HAP-1 (cell line): ENCODE results near the gene FBXW12.
A peak's percentile ranks its signal among the peaks of the same experiment; 100 is the strongest.

Experiments
- DNase-seq, 2 experiments: peaks; one replicate each; pipeline ENCODE4 v3.0.0-alpha.2; 2016 to 2020; ENCODE audit warnings: low spot score in 2 of 2
- H3K27me3 ChIP-seq: fragments of 250-450 bp; sonication (Bioruptor Pico); 2 replicates; pipeline ENCODE4 v1.5.1; 2020; ENCODE audit warnings: low read depth, mild to moderate bottlenecking, moderate library complexity
- H3K36me3 ChIP-seq: fragments of 250-450 bp; sonication (Bioruptor Pico); replicated peaks from 2 replicates; pipeline ENCODE4 v1.5.1; 2020; ENCODE audit warnings: mild to moderate bottlenecking
- H3K4me1 ChIP-seq: fragments of 250-450 bp; sonication (Bioruptor Pico); 2 replicates; pipeline ENCODE4 v1.5.1; 2020; ENCODE audit warnings: mild to moderate bottlenecking
- H3K4me3 ChIP-seq: fragments of 250-450 bp; sonication (Bioruptor Pico); 2 replicates; pipeline ENCODE4 v1.5.1; 2020; ENCODE audit warnings: mild to moderate bottlenecking, moderate library complexity
- H3K9me3 ChIP-seq: fragments of 250-450 bp; sonication (Bioruptor Pico); 2 replicates; pipeline ENCODE4 v1.5.1; 2020; ENCODE audit warnings: mild to moderate bottlenecking, moderate library complexity
- in situ Hi-C: fragments of 300-500 bp; cut with MboI; formaldehyde crosslinking; loops from 3 replicates; pipeline ENCODE4 v1.14.3; 2020; ENCODE audit warnings: low sequenced_read_pairs, inconsistent platforms, mixed read lengths

FBXW12 gene

DNA sequence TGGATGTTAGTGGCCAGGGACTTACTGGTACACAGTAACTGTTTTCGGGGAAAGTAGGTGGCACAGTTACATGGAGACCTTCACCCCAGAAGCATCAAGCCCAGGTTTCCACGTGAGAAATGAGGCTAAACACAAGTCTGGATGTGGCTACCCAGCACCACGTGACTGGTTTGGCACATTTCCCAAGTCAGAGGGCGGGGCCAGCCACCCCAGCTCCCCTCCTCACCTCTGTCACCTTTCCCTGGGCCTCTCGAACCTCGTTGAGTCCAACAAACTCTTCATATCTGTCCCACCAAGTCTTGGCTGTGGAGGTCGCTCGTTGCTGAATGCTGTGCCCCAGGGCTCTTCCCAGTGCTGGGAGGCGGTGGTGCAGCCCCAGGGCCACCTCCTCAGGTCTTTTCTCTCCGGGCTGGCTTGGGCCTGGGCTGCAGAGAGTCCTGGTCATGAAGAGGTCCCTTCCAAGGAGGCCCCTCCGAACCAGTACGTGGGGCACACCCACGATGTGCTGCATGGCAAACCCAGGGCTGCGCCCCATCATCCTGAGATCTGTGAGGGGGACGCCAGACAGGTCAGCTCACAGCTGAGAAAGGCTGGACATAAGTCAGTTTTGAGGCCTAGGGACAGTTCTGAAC is 62.7 kb downstream of the FBXW12 start:
- no peak overlapping the region for H3K4me3 ChIP-seq
- in situ Hi-C loops: loop anchor here (5.0 kb wide), 3 partner anchors 162 to 242 kb away; no protein-coding TSS in a partner anchor
- H3K36me3 ChIP-seq: peaks cover 27% of the 10 kb centered on the region
- peak in 1 of 2 experiments; percentile 22 for DNase-seq
- H3K4me1 ChIP-seq: peaks cover 23% of the 10 kb centered on the region
- no peaks in the 10 kb centered on the region for H3K9me3 ChIP-seq
- no peaks in the 10 kb centered on the region for H3K27me3 ChIP-seq

GRCh38 chr3:48435223-48435595 is 63.2 kb downstream of the FBXW12 start:
- H3K4me1 ChIP-seq: peaks cover 20% of the 10 kb centered on the region
- H3K36me3 ChIP-seq: peaks cover 27% of the 10 kb centered on the region
- no peaks in the 10 kb centered on the region for H3K9me3 ChIP-seq
- in situ Hi-C loops: loop anchor here (5.0 kb wide), 3 partner anchors 163 to 243 kb away; no protein-coding TSS in a partner anchor
- no peaks in the 10 kb centered on the region for H3K27me3 ChIP-seq
- H3K4me3 ChIP-seq: no peak overlapping the region
- DNase-seq: peak in 1 of 2 experiments; percentile 5

- in situ Hi-C loops: loop anchor here (5.0 kb wide), 3 partner anchors 164 to 244 kb away; no protein-coding TSS in a partner anchor
- H3K36me3 ChIP-seq: peaks cover 27% of the 10 kb centered on the region
- peak; percentile 76 to 92 for DNase-seq
- peaks cover 20% of the 10 kb centered on the region for H3K4me1 ChIP-seq
- no peak overlapping the region for H3K4me3 ChIP-seq
- no peaks in the 10 kb centered on the region for H3K27me3 ChIP-seq
- no peaks in the 10 kb centered on the region for H3K9me3 ChIP-seq
These were observed 63.9 kb downstream of the FBXW12 start for GRCh38 chr3:48435774-48436476.

DNA sequence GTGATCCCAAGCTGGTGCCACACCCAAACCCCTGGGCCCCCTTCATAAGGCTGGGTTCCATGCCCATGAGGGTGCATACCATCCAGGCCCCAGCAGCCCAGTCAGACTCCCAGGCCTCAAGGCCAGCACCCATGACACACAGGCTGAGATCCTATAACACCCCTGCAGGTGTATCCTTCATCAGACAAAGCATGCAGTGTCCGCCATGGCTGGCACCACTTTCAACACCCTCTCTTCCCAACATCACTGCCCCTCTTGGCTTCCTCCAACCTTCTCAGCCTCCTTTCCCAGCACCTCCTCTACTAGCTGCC is 64.4 kb downstream of the FBXW12 start:
- Histone ChIP-seq H3K27me3 (no peaks in the 10 kb centered on the region), H3K4me1 (peaks cover 22% of the 10 kb centered on the region), H3K36me3 (peaks cover 30% of the 10 kb centered on the region), H3K4me3 (no peak overlapping the region), H3K9me3 (no peaks in the 10 kb centered on the region)
- DNase-seq: no peak
- in situ Hi-C loops: loop anchor here (5.0 kb wide), 3 partner anchors 164 to 244 kb away; no protein-coding TSS in a partner anchor

DNA sequence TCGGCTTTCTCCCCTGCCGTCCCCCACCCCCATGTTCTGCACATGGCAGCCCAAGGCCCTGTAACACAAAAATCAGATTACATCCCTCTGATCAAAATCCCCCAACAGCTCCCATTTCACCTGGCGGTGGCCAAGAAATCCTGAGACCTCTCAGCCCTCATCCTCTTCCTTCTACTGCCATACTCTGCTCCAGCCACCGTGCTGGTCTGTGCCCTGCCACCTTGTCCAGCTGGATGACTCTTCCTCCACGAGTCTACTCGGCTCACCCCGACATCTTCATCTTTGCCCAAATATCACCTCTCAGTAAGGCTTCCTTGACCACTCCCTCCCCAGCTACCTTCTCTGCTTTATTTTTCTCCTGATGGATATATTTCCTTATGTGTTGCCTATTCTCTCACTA is 64.8 kb downstream of the FBXW12 start:
- DNase-seq: peak in 1 of 2 experiments; percentile 5
- H3K36me3 ChIP-seq: peaks cover 30% of the 10 kb centered on the region
- H3K4me1 ChIP-seq: peaks cover 26% of the 10 kb centered on the region
- no peaks in the 10 kb centered on the region for H3K9me3 ChIP-seq
- H3K4me3 ChIP-seq: no peak overlapping the region
- no peaks in the 10 kb centered on the region for H3K27me3 ChIP-seq
- in situ Hi-C loops: loop anchor here (5.0 kb wide), 3 partner anchors 165 to 245 kb away; no protein-coding TSS in a partner anchor

GRCh38 chr3:48437812-48438211 is 65.8 kb downstream of the FBXW12 start:
- no peak for DNase-seq
- in situ Hi-C loops: loop anchor here (5.0 kb wide), 3 partner anchors 166 to 246 kb away; no protein-coding TSS in a partner anchor
- peaks cover 30% of the 10 kb centered on the region for H3K36me3 ChIP-seq
- H3K4me1 ChIP-seq: peaks cover 26% of the 10 kb centered on the region
- H3K9me3 ChIP-seq: no peaks in the 10 kb centered on the region
- H3K4me3 ChIP-seq: no peak overlapping the region
- no peaks in the 10 kb centered on the region for H3K27me3 ChIP-seq

- no peaks in the 10 kb centered on the region for H3K9me3 ChIP-seq
- in situ Hi-C loops: loop anchor here (5.0 kb wide), 3 partner anchors 168 to 248 kb away; no protein-coding TSS in a partner anchor
- H3K36me3 ChIP-seq: peaks cover 36% of the 10 kb centered on the region
- peak; percentile 93 to 99 for DNase-seq
- peak within 1 kb of the TSS; percentile 87 for H3K4me3 ChIP-seq
- peaks cover 11% of the 10 kb centered on the region for H3K4me1 ChIP-seq
- no peaks in the 10 kb centered on the region for H3K27me3 ChIP-seq
These were observed 68.0 kb downstream of the FBXW12 start, which contains the start of the genes CCDC51 and TMA7 for GRCh38 chr3:48439820-48440589. CCDC51 (minus strand) TSS chr3:48440119; CDS start chr3:48435128, 4,991 bp downstream. TMA7 (plus strand) TSS chr3:48440257; CDS start chr3:48440297, 40 bp downstream.

- Histone ChIP-seq H3K27me3 (no peaks in the 10 kb centered on the region), H3K36me3 (peaks cover 36% of the 10 kb centered on the region), H3K9me3 (no peaks in the 10 kb centered on the region), H3K4me1 (peaks cover 13% of the 10 kb centered on the region), H3K4me3 (peak overlapping the region; percentile 87)
- in situ Hi-C loops: no loop called here
- DNase-seq: no peak
These were observed 68.6 kb downstream of the FBXW12 start for GRCh38 chr3:48440590-48440958.

DNA sequence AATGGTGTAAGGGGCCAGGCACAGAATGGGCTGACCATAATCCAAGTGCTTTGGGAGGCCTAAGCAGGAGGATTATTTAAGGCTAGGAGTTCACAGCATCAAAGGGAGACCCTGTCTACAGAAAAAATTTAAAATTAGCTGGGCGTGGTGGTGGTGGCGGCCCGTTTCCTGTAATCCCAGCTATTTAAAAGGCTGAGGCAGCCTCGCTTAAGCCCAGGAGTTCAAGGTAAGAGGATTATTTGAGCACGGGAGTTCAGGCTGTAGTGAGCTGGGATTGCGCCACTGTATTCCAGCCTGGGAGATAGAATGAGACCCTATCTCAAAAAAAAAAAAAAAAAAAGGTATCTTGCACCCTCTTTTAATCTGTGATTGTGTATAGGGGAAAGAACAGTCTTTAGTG is 69.9 kb downstream of the FBXW12 start:
- no peak for DNase-seq
- in situ Hi-C loops: no loop called here
- H3K9me3 ChIP-seq: no peaks in the 10 kb centered on the region
- peaks cover 39% of the 10 kb centered on the region for H3K36me3 ChIP-seq
- H3K4me3 ChIP-seq: no peak overlapping the region; the same call in 1 of the 2 replicates
- H3K27me3 ChIP-seq: no peaks in the 10 kb centered on the region
- peaks cover 15% of the 10 kb centered on the region for H3K4me1 ChIP-seq
